PC-9 (cell line): Measurements from ENCODE around the gene HOXC10. TPM values are rescaled to one million over a fixed set of nuclear protein-coding genes. Genes with fewer than 3 reads are reported as not detected.

Experiments
- BruUV-seq: library from RNA; stranded (reverse); fragments of 400-500 nt; replicated peaks from 2 replicates; lab custom pipeline; 2021; lab: Mats Ljungman, UMichigan
- CTCF ChIA-PET: fragments of 300-600 bp; sonication (Branson Sonifier 250); formaldehyde crosslinking; loops from one replicate; lab custom pipeline; 2022; ENCODE audit warnings: antibody characterized with exemption; lab: Charles Lee
- POLR2A ChIA-PET: fragments of 300-600 bp; sonication (Branson Sonifier 250); formaldehyde crosslinking; loops from one replicate; lab custom pipeline; 2022; ENCODE audit warnings: antibody characterized with exemption; ENCODE audit not compliant: unreplicated experiment; lab: Charles Lee
- DNase-seq, 2 experiments: peaks; one replicate each; pipeline versions ENCODE4 v3.0.0 to v3.0.0-alpha.2; 2015 to 2022; ENCODE audit warnings: mixed read lengths in 1 of 2
- H2AFZ ChIP-seq: fragments of 200-600 bp; sonication (generic); 2 replicates; pipeline ENCODE4 v1.8.1; 2017; ENCODE audit warnings: antibody characterized with exemption
- H3F3A ChIP-seq: fragments of 200-600 bp; sonication (generic); 2 replicates; pipeline ENCODE4 v1.8.1; 2017; ENCODE audit warnings: antibody characterized with exemption, mild to moderate bottlenecking, low read depth; ENCODE audit not compliant: insufficient read depth
- H3K27ac ChIP-seq: fragments of 200-600 bp; sonication (generic); 2 replicates; pipeline ENCODE4 v1.6.1; 2016; ENCODE audit warnings: mixed run types
- H3K27me3 ChIP-seq: fragments of 200-600 bp; sonication (generic); 2 replicates; pipeline ENCODE4 v1.6.1; 2016; ENCODE audit warnings: low read depth, mixed run types; ENCODE audit not compliant: insufficient read depth
- H3K36me3 ChIP-seq: fragments of 200-600 bp; sonication (generic); 2 replicates; pipeline ENCODE4 v1.6.1; 2016; ENCODE audit warnings: low read depth, mixed run types
- H3K4me1 ChIP-seq: fragments of 200-600 bp; sonication (generic); replicated peaks from 2 replicates; pipeline ENCODE4 v1.6.1; 2016; ENCODE audit warnings: mixed run types; ENCODE audit not compliant: insufficient read depth
- H3K4me2 ChIP-seq: fragments of 200-600 bp; sonication (generic); 2 replicates; pipeline ENCODE4 v1.6.1; 2017; ENCODE audit warnings: mixed run types
- H3K4me3 ChIP-seq: fragments of 200-600 bp; sonication (generic); 2 replicates; pipeline ENCODE4 v1.6.1; 2016; ENCODE audit warnings: mixed run types
- H3K79me2 ChIP-seq: fragments of 200-600 bp; sonication (generic); 2 replicates; pipeline ENCODE4 v1.6.1; 2017; ENCODE audit warnings: low read depth, mixed run types
- H3K9me2 ChIP-seq: fragments of 200-600 bp; sonication (generic); 2 replicates; pipeline ENCODE4 v1.8.1; 2017; ENCODE audit warnings: mild to moderate bottlenecking; ENCODE audit not compliant: insufficient read depth
- H3K9me3 ChIP-seq: fragments of 200-600 bp; sonication (generic); 2 replicates; pipeline ENCODE4 v1.8.1; 2016; ENCODE audit warnings: low read depth; ENCODE audit not compliant: insufficient read depth
- H4K20me1 ChIP-seq: fragments of 200-600 bp; sonication (generic); 2 replicates; pipeline ENCODE4 v1.8.1; 2017; ENCODE audit not compliant: insufficient read depth
- EZH2 ChIP-seq: fragments of 200-600 bp; sonication (generic); IDR thresholded peaks from 2 replicates; pipeline ENCODE4 v1.8.0; 2017; ENCODE audit warnings: antibody characterized with exemption, low read depth
- intact Hi-C: fragments of 100-400 bp; cut with micrococcal nuclease; formaldehyde crosslinking; loops from one replicate; pipeline ENCODE4 v1.10.0; 2022; ENCODE audit not compliant: unreplicated experiment
- total RNA-seq: library from RNA; stranded (reverse); gene quantifications from 2 replicates; pipeline ENCODE4 v1.2.3, GENCODE V29; 2021
- TF ChIP-seq, protein P1 (sequence below): fragments of 200-600 bp; sonication (generic); conservative IDR thresholded peaks from 2 replicates; pipeline ENCODE4 v1.6.1; 2017; ENCODE audit warnings: mixed run types, antibody characterized with exemption, mild to moderate bottlenecking, moderate library complexity

Gene HOXC10
- total RNA-seq, 1 experiment from 2014 or later: 1.1 TPM

DNA sequence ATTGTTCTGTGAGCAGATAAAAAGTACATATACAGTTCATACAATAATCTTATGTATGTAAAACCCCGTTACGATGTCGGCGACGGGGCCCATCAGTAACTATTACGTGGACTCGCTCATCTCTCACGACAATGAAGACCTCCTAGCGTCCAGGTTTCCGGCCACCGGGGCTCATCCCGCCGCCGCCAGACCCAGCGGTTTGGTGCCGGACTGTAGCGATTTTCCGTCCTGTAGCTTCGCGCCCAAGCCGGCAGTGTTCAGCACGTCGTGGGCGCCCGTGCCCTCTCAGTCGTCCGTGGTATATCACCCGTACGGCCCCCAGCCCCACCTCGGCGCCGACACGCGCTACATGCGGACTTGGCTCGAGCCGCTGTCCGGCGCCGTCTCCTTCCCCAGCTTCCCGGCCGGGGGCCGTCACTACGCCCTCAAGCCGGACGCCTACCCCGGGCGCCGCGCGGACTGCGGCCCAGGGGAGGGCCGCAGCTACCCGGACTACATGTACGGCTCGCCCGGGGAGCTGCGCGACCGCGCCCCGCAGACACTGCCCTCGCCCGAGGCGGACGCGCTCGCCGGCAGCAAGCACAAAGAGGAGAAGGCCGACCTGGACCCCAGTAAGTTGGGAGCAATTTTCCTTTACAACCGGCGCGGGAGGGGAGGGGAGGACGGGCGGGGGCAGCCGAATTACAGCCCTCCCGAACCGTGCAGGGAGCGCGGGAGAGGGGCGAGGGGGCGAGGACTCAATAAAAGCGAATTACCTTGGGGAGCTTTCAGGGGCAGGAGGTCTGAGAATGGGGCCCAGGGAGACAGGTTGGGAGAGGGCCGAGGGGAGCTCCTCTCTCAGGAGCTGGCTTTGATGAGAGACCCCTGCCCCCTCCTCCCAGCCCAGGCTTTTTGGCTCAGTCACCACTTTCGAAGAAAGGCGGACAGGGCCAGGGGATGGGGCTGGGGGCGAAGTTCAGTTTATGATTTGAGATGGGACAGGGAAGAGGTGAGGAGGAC lies 15.5 kb downstream of the HOXC10 start, which contains the start of gene HOXC9:
Gene HOXC9 (plus strand): TSS at position 46 of the 999 bp plus-strand sequence. CDS start 28 bp downstream, at position 74.
- no peak for DNase-seq
- Histone ChIP-seq H4K20me1 (no peaks in the 10 kb centered on the region), H3K27ac (no peak within 1 kb of the TSS), H3K36me3 (no peaks in the 10 kb centered on the region), H3K9me2 (no peaks in the 10 kb centered on the region), H3K4me1 (0 out of 2 replicates have a peak, but pooled peaks cover 4% of the 10 kb centered on the region), H3K4me2 (no peak within 1 kb of the TSS), H3K79me2 (peaks cover 8% of the 10 kb centered on the region; the same call in 1 of the 2 replicates), H3K9me3 (no peaks in the 10 kb centered on the region), H2AFZ (no peak within 1 kb of the TSS), H3K4me3 (no peak within 1 kb of the TSS), H3F3A (peaks cover 4% of the 10 kb centered on the region; the same call in 1 of the 2 replicates), H3K27me3 (no peaks in the 10 kb centered on the region)
- TF ChIP-seq, protein P1, sequence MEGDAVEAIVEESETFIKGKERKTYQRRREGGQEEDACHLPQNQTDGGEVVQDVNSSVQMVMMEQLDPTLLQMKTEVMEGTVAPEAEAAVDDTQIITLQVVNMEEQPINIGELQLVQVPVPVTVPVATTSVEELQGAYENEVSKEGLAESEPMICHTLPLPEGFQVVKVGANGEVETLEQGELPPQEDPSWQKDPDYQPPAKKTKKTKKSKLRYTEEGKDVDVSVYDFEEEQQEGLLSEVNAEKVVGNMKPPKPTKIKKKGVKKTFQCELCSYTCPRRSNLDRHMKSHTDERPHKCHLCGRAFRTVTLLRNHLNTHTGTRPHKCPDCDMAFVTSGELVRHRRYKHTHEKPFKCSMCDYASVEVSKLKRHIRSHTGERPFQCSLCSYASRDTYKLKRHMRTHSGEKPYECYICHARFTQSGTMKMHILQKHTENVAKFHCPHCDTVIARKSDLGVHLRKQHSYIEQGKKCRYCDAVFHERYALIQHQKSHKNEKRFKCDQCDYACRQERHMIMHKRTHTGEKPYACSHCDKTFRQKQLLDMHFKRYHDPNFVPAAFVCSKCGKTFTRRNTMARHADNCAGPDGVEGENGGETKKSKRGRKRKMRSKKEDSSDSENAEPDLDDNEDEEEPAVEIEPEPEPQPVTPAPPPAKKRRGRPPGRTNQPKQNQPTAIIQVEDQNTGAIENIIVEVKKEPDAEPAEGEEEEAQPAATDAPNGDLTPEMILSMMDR: no peak
- no peak for TF ChIP-seq EZH2
- intact Hi-C loops: no loop called here
- ChIA-PET CTCF (interaction anchor here (0.5 to 0.6 kb wide), 2 partner anchors 38 to 193 kb away, joined by 3 to 8 read pairs; no protein-coding TSS in a partner anchor), POLR2A (no interaction called here)
- no TSS peak for BruUV-seq

DNA sequence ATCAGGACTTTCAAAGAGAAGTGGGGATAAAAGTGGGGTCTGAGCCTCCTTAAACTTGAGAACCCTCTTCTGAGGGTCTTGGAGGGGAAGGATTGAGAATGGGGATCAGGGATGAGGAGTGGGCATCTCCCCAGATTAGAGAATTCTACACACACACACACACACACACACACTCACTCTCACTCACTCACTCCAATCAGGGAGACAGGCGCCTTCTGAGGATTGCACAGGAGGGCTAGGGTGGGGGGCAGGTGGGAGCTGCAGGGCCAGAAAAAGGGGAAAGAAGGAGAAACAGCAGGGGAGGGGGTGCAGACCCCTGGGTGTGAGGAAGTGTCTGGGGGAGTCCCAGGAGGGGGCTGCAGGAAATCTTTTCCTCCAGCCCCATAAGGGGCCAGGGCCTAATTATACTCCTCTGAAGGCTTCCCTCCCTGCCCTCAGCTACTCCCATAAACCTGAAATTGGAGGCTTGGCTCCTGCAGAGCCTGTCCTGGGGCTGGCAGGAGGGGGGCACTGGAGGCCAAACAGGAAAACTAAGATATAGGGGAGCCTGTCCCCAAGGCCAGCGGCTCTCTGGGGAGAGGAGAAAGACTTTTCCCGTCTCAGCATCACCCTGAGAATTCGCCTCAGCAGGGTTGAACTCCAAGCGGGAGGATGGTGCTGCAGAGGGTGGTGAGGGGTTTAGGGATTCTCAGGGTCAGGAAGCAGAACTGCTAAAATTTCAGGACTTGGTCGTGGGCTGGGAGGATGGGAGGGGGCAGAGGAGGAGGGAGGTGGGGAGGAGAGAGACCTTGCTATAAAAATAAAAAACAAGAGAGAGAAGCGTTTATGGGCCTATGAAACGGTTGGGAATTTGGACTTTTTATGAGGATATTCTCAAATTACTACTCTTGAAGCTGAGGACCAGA lies 16.6 kb downstream of the HOXC10 start:
- POLR2A ChIA-PET: no interaction called here
- BruUV-seq: no TSS peak
- intact Hi-C loops: no loop called here
- Histone ChIP-seq H3K79me2 (peaks cover 2% of the 10 kb centered on the region; the same call in 1 of the 2 replicates), H4K20me1 (no peaks in the 10 kb centered on the region), H3K4me3 (no peak overlapping the region), H3K36me3 (no peaks in the 10 kb centered on the region), H3K9me2 (no peaks in the 10 kb centered on the region), H2AFZ (no peak overlapping the region), H3K27ac (no peak overlapping the region), H3K4me2 (no peak overlapping the region), H3K4me1 (no peaks in the 10 kb centered on the region), H3K27me3 (no peaks in the 10 kb centered on the region), H3K9me3 (no peaks in the 10 kb centered on the region), H3F3A (peaks cover 4% of the 10 kb centered on the region; the same call in 1 of the 2 replicates)
- CTCF ChIA-PET: interaction anchor here (0.5 to 0.6 kb wide), 2 partner anchors 11 to 191 kb away, joined by 3 to 8 read pairs; no protein-coding TSS in a partner anchor
- TF ChIP-seq EZH2: no peak
- TF ChIP-seq, protein P1: no peak
- no peak for DNase-seq
